ENCODE data around the gene RBM23. TPM values are rescaled to one million over a fixed set of nuclear protein-coding genes. Genes with fewer than 3 reads are reported as not detected.

Gene RBM23
- total RNA-seq, 1 donor from 2014 or later = 110 TPM

- Mint-ChIP-seq H3K36me3 (ENCODE audit: insufficient read depth) (peaks cover 4% of the 10 kb centered on the region), H3K27me3 (no peaks in the 10 kb centered on the region), H3K9me3 (ENCODE audit: low read depth) (no peaks in the 10 kb centered on the region), H3K4me1 (ENCODE audit: low read depth) (peaks cover 27% of the 10 kb centered on the region), H3K27ac (no peak overlapping the region), H3K4me3 (ENCODE audit: low read depth) (no peak overlapping the region)
- no peak for DNase-seq (ENCODE audit: low spot score, unreplicated experiment)
- TF ChIP-seq, protein P1, sequence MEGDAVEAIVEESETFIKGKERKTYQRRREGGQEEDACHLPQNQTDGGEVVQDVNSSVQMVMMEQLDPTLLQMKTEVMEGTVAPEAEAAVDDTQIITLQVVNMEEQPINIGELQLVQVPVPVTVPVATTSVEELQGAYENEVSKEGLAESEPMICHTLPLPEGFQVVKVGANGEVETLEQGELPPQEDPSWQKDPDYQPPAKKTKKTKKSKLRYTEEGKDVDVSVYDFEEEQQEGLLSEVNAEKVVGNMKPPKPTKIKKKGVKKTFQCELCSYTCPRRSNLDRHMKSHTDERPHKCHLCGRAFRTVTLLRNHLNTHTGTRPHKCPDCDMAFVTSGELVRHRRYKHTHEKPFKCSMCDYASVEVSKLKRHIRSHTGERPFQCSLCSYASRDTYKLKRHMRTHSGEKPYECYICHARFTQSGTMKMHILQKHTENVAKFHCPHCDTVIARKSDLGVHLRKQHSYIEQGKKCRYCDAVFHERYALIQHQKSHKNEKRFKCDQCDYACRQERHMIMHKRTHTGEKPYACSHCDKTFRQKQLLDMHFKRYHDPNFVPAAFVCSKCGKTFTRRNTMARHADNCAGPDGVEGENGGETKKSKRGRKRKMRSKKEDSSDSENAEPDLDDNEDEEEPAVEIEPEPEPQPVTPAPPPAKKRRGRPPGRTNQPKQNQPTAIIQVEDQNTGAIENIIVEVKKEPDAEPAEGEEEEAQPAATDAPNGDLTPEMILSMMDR (IDR thresholded peaks at IDR 0.05; ENCODE audit: unreplicated experiment) = no peak
Observed at GRCh38 chr14:22929961-22930364, 11.0 kb upstream of the RBM23 start.

DNA sequence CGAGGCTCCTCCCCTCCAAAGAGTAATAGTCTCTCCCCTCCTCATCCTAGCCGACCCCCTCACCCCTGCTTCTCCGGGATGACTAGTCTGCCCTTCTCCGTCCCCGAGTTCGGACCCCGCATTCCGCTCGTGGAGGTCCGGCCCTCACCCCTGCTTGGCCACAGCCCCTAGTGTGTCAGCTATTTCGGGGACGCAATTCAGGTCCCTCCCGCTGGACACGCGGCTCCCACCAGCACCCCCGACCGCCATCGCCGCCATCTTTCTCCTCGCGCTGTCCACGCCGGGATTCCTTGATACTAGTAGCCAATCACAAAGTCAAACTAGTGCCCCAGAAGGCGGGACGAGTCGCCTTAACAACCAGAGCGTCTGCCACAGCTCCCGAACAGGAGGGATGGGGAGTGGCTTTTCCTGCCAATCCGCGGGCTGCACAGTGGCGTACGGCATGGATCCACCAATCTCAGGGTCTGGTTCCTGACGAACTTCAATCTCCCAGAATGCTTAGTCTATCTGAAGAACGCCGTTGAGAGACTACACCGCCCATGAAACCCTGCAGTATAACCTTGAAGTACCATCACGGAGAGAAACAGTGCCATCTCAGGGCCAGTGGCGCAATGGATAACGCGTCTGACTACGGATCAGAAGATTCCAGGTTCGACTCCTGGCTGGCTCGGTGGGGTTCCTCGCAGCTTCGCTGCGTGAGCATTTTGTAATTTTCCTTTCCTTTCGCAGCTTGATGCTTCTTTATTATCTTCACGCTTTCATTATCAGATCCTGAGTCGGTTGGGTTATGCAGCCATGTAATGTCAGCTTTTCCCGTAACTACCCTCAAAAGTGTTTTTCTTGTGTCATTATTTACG is 10.4 kb upstream of the RBM23 start, which contains the start of gene PRMT5:
PRMT5 (minus strand) TSS at position 273 of the 857 bp plus-strand sequence; CDS start at position 258, 15 bp downstream.
- Mint-ChIP-seq H3K27ac (no peak within 1 kb of the TSS), H3K36me3 (ENCODE audit: insufficient read depth) (peaks cover 8% of the 10 kb centered on the region), H3K9me3 (ENCODE audit: low read depth) (no peaks in the 10 kb centered on the region), H3K4me3 (ENCODE audit: low read depth) (no peak within 1 kb of the TSS), H3K27me3 (no peaks in the 10 kb centered on the region), H3K4me1 (ENCODE audit: low read depth) (peaks cover 27% of the 10 kb centered on the region)
- peak; percentile 96 for DNase-seq (ENCODE audit: low spot score, unreplicated experiment)
- TF ChIP-seq, protein P1 (IDR thresholded peaks at IDR 0.05; ENCODE audit: unreplicated experiment) = no peak

DNA sequence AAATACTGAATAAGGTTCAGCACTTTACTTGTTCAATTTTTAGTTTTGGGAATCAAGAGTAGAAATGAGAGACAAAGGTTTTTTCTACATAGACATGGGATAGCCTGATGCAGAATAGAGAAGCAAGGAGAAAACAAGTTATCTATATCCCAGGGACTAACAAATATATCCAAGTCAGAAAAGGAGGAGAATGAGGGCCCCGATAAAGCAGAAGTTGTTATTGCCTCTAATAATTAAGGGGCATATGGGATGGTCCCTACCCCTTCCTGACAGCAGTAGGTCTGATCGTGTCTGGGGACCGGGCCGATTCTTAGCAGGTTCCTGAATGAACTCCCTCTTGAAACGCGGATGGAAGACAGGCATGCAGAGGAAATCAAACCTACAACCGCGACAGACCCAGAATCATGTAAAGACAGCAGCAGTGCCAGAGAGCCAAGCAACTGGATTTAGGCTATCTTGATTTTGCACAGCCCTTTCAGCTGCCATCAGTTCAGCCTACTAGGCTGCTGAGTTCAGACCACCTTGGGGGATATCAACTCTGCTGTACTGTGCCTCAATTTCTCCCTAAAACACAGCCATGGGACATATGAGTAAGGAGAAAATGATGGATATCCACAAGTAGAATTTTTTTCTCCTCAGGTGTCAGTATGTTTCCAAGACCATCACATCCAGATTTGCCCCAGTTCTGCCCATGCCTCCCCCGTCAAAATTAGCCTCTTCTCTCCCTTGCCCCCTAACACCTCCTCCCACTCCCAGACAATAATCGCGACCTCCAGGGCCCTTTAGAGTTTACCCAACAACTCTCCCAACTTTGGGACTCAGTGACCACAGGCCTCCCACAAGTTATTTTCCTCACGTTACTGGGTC is 9.5 kb upstream of the RBM23 start:
- Mint-ChIP-seq H3K4me1 (ENCODE audit: low read depth) (peaks cover 22% of the 10 kb centered on the region), H3K4me3 (ENCODE audit: low read depth) (no peak overlapping the region), H3K36me3 (ENCODE audit: insufficient read depth) (peaks cover 9% of the 10 kb centered on the region), H3K27me3 (no peaks in the 10 kb centered on the region), H3K27ac (no peak overlapping the region), H3K9me3 (ENCODE audit: low read depth) (no peaks in the 10 kb centered on the region)
- TF ChIP-seq, protein P1 (IDR thresholded peaks at IDR 0.05; ENCODE audit: unreplicated experiment) = no peak
- no peak for DNase-seq (ENCODE audit: low spot score, unreplicated experiment)

DNA sequence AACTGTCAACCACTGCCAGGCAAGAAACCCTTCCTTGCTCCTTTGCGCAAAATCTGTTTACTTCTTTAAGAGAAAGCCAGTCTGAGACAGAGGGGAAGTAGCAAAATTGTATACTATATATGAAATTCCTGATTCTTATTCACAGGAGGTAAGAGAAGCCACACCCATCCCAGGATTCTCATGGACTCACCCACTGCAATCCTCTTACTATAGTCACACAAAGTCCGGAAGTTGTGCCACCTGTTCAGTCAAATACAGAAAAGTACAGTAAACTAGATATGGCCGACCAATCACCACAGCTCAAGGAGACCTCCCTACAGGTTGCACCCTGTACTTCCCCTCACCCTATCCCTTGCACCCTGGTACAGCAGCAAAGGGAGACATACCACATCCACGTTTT is 7.4 kb upstream of the RBM23 start:
- TF ChIP-seq, protein P1 (IDR thresholded peaks at IDR 0.05; ENCODE audit: unreplicated experiment) = no peak
- Mint-ChIP-seq H3K4me3 (ENCODE audit: low read depth) (no peak overlapping the region), H3K9me3 (ENCODE audit: low read depth) (no peaks in the 10 kb centered on the region), H3K4me1 (ENCODE audit: low read depth) (peaks cover 7% of the 10 kb centered on the region), H3K27me3 (no peaks in the 10 kb centered on the region), H3K27ac (no peak overlapping the region), H3K36me3 (ENCODE audit: insufficient read depth) (peaks cover 20% of the 10 kb centered on the region)
- no peak for DNase-seq (ENCODE audit: low spot score, unreplicated experiment)

DNA sequence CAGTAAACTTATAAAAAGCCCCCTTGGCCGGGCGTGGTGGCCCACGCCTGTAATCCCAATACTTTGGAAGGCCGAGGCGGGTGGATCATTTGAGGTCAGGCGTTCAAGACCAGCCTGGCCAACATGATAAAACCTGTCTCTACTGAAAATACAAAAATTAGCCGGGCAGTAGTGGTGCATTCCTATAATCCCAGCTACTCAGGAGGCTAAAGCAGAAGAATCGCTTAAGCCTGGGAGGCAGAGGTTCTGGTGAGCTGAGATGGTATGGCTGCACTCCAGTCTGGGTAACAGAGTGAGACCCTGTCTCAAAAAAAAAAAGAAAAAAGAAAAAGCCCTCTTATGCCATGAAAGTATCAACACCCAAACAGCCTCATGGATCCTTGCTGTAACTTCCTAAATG is 6.6 kb upstream of the RBM23 start:
- Mint-ChIP-seq H3K36me3 (ENCODE audit: insufficient read depth) (peaks cover 25% of the 10 kb centered on the region), H3K9me3 (ENCODE audit: low read depth) (no peaks in the 10 kb centered on the region), H3K27ac (no peak overlapping the region), H3K4me1 (ENCODE audit: low read depth) (peaks cover 7% of the 10 kb centered on the region), H3K27me3 (no peaks in the 10 kb centered on the region), H3K4me3 (ENCODE audit: low read depth) (no peak overlapping the region)
- no peak for DNase-seq (ENCODE audit: low spot score, unreplicated experiment)
- TF ChIP-seq, protein P1 (IDR thresholded peaks at IDR 0.05; ENCODE audit: unreplicated experiment) = no peak
